Measurements from ENCODE around the gene ZSWIM4.

Gene ZSWIM4

DNA sequence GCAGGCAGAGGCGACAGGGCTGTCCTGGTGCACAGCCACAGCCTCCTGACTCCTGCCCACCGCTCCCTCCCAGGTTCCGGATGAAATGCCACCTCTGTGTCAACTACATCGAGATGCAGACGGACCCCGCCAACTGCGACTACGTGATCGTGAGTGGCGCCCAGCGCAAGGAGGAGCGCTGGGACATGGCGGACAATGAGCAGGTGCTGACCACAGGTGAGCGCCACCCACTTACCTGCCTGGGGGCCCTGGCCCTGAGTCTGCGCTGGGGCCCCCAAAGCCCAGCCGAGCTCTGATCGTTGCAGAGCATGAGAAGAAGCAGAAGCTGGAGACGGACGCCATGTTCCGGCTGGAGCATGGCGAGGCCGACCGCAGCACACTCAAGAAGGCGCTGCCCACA lies 36.4 kb upstream of the ZSWIM4 start:
- TF ChIP-seq ZFX (IDR thresholded peaks at IDR 0.05; ENCODE audit: borderline replicate concordance), result no peak
- TF ChIP-seq, protein P1, sequence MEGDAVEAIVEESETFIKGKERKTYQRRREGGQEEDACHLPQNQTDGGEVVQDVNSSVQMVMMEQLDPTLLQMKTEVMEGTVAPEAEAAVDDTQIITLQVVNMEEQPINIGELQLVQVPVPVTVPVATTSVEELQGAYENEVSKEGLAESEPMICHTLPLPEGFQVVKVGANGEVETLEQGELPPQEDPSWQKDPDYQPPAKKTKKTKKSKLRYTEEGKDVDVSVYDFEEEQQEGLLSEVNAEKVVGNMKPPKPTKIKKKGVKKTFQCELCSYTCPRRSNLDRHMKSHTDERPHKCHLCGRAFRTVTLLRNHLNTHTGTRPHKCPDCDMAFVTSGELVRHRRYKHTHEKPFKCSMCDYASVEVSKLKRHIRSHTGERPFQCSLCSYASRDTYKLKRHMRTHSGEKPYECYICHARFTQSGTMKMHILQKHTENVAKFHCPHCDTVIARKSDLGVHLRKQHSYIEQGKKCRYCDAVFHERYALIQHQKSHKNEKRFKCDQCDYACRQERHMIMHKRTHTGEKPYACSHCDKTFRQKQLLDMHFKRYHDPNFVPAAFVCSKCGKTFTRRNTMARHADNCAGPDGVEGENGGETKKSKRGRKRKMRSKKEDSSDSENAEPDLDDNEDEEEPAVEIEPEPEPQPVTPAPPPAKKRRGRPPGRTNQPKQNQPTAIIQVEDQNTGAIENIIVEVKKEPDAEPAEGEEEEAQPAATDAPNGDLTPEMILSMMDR (IDR thresholded peaks at IDR 0.05), result no peak
- H3K27ac ChIP-seq, result no peak overlapping the region

DNA sequence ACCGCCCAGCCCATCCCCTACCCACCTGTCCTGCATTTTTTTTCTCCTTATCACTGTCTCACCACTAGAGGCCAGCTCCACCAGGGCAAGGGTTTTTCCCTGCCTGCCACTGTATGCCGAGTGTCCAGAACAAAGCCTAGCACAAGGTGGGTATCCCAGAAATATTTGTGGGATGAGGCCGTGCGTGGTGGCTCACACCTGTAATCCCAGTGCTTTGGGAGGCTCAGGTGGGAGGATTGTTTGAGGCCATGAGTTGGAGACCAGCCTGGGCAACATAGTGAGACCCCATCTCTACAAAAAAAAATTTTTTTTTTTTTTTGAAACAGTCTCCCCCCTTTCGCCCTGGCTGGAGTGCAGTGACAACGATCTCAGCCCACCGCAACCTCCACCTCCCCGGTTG lies 33.8 kb upstream of the ZSWIM4 start:
- no peak for TF ChIP-seq ZFX (IDR thresholded peaks at IDR 0.05; ENCODE audit: borderline replicate concordance)
- TF ChIP-seq, protein P1 (IDR thresholded peaks at IDR 0.05), result peak; percentile 26
- no peak overlapping the region for H3K27ac ChIP-seq

DNA sequence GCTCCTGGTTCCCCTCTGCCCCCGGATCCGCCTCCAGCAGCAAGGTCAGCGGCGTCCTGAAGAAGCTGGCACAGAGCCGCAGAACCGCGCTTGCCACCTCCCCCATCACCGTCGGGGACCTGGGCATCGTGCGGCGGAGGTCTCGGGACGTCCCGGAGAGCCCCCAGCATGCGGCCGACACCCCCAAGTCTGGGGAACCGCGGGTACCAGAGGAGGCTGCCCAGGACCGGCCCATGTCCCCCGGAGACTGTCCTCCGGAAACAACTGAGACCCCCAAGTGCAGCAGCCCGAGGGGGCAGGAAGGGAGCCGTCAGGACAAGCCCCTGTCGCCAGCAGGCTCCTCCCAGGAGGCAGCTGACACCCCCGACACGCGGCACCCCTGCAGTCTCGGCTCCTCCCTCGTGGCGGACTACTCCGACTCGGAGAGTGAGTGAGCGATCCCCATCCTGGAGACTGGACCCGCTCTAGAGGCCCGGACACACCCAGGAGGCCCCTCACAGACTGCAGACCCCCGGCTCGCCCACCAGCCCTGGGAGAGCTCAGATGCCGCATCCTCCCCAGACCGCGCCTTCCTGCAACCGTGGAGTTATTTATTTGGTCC lies 32.5 kb upstream of the ZSWIM4 start:
- no peak overlapping the region for H3K27ac ChIP-seq
- TF ChIP-seq, protein P1 (IDR thresholded peaks at IDR 0.05), result no peak
- no peak for TF ChIP-seq ZFX (IDR thresholded peaks at IDR 0.05; ENCODE audit: borderline replicate concordance)

DNA sequence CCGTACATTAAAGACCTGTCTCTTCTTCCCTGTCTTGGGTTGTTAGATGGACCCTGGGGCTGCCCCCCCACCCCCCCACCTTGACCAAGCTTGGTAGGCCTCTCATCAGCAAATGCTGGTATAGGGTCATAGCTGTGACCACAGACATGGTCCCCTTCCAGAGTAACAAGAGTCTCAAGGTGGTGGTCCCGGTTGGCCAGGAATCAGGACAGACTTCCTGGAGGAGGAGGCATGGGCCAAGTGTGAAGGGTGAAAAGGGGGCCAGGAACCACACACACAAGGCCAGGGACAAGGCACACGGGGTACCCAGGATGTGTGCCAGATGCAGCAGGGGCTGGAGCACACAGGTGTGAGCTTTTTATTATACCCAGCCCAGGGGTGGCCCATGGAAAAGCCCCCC lies 32.0 kb upstream of the ZSWIM4 start:
- TF ChIP-seq, protein P1 (IDR thresholded peaks at IDR 0.05), result no peak
- TF ChIP-seq ZFX (IDR thresholded peaks at IDR 0.05; ENCODE audit: borderline replicate concordance), result no peak

DNA sequence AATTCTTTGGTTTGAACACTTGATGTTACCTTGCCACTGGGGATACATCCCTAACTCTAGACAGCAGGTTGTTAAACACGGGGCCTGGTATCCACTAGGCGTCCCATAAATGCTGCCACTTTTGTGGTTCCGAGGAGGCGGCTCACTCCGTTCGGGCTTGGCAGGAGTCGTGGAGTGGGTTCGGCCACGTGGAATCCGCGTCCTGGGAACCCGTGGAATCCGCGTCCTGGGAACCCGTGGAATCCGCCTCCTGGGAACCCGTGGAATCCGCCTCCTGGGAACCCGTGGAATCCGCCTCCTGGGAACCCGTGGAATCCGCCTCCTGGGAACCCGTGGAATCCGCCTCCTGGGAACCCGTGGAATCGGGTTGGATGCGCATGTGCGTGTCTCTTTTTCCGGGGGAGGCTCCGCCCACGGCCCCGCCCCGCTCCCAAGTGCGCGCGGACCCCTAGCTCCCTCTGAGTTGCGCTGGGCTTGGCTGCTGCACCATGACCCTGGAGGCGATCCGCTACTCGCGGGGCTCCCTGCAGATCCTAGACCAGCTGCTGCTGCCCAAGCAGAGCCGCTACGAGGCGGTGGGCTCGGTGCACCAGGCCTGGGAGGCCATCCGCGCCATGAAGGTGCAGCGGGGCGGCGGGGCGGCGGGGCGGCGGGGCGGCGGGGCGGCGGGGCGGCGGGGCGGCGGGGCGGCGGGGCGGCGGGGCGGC lies 31.0 kb upstream of the ZSWIM4 start, which contains the start of gene MRI1:
Gene MRI1, plus strand, starts transcription at position 422 of the 707 bp plus-strand sequence. Its CDS starts 67 bp downstream, at position 489.
- TF ChIP-seq, protein P1 (IDR thresholded peaks at IDR 0.05), result no peak
- no peak for TF ChIP-seq ZFX (IDR thresholded peaks at IDR 0.05; ENCODE audit: borderline replicate concordance)
- peak within 1 kb of the TSS; percentile 62 for H3K27ac ChIP-seq

More for the DNA sequence above, 32.0 kb upstream of the ZSWIM4 start:
- peak overlapping the region; percentile 62 for H3K27ac ChIP-seq

DNA sequence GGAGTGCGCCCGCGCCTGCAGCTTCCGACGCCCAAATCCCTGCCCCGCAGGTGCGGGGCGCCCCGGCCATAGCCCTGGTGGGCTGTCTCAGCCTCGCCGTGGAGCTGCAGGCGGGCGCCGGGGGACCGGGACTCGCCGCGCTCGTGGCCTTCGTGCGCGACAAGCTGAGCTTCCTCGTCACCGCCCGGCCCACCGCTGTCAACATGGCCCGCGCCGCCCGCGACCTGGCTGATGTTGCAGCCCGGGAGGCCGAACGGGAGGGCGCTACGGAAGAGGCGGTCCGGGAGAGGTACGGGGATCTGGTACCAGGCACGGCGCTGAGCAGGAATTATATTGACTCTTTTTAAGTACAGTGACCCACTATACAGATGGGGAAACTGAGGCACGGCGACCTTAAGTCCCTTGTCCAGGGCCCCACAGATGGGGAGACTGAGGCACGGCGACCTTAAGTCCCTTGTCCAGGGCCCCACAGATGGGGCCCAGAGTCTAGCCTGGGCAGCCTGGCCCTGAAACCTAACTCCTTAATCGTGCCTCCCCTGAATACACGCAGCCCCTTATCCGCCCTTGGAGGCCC lies 30.3 kb upstream of the ZSWIM4 start:
- H3K27ac ChIP-seq, result peak overlapping the region; percentile 62
- TF ChIP-seq, protein P1 (IDR thresholded peaks at IDR 0.05), result no peak
- TF ChIP-seq ZFX (IDR thresholded peaks at IDR 0.05; ENCODE audit: borderline replicate concordance), result no peak
